GM12873 (cell line): ENCODE measurements around the gene OR2S2.

ENCODE experiments used
- CTCF ChIP-seq: IDR thresholded peaks from 2 replicates; pipeline ENCODE4 v1.5.1; 2012; ENCODE audit warnings: low read depth, mild to moderate bottlenecking, moderate library complexity, low read length, control low read depth; ENCODE audit not compliant: insufficient read depth; ENCODE audit errors: missing control alignments

The OR2S2 gene

GRCh38 chr9:35974800-35975199, 16.8 kb upstream of the OR2S2 start:
- no peak for TF ChIP-seq CTCF

- TF ChIP-seq CTCF = no peak
Observed at GRCh38 chr9:35972093-35972492, 14.1 kb upstream of the OR2S2 start.

- no peak for TF ChIP-seq CTCF
Observed at GRCh38 chr9:35967042-35967441, 9.1 kb upstream of the OR2S2 start.

- TF ChIP-seq CTCF = no peak
Observed at GRCh38 chr9:35966433-35966832, 8.5 kb upstream of the OR2S2 start.

GRCh38 chr9:35965011-35965410, 7.1 kb upstream of the OR2S2 start:
- no peak for TF ChIP-seq CTCF

- no peak for TF ChIP-seq CTCF
Observed at GRCh38 chr9:35962126-35962906, 4.4 kb upstream of the OR2S2 start.

- no peak for TF ChIP-seq CTCF
Observed at GRCh38 chr9:35960039-35960655, 2.2 kb upstream of the OR2S2 start.
